ENCODE measurements around the gene PRSS48. TPM values are rescaled to one million over a fixed set of nuclear protein-coding genes. Genes with fewer than 3 reads are reported as not detected.
"Not testable (repeated sequence)": the region's sequence is repeated elsewhere in the genome, so short reads cannot be mapped to it uniquely, and the experiment has no call there.

PRSS48 gene
- total and polyA plus RNA-seq, 10 donors: not detected

GRCh38 chr4:151247395-151247794 lies 29.6 kb upstream of the PRSS48 start:
- intact Hi-C loops (cut with DNase I; ENCODE audit: low total_unique reads): no loop called here
- no peak for TF ChIP-seq POLR2A (IDR thresholded peaks at IDR 0.05)
- TF ChIP-seq POLR2AphosphoS5 (IDR thresholded peaks at IDR 0.05): no peak
- TF ChIP-seq CTCF (IDR thresholded peaks at IDR 0.05 in 8 of 11, conservative IDR thresholded peaks at IDR 0.05 in 3 of 11): no peak
- no peak for DNase-seq

DNA sequence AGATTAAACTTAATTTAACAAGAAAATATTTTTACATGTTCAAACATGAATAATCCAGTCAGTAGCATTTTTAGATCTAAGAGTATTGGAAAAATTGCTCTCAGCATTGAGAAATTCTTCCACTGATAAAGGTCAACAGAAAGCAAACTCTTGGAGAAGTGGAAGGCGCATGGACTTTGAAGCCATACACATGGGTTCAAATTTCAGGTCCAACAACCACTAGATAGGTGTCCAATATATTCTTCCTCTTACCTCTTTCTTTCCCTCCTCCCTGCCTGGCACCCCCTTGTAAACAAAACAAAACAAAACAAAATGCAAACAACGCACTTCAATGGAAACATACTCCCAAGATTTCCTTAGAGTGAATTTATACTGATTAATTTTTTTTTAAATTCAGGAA lies 28.4 kb upstream of the PRSS48 start:
- Histone ChIP-seq H3K36me3 (no peaks in the 10 kb centered on the region), H3K27me3 (replicated peaks in 1 of 7) (no peaks in the 10 kb centered on the region)

More at GRCh38 chr4:151247395-151247794, 29.6 kb upstream of the PRSS48 start:
- no peak overlapping the region for H3K4me3 ChIP-seq
- H3K27ac ChIP-seq: no peak overlapping the region
- H3K4me1 ChIP-seq: peaks cover 0 to 5% (median 0%) of the 10 kb centered on the region in 6 donors
- 94 to 98% (median 95%) methylated on average over 2 of the region's 2 CpGs for WGBS, 5 donors
- no peaks in the 10 kb centered on the region for H3K27me3 ChIP-seq (replicated peaks in 1 of 7)
- H3K36me3 ChIP-seq: no peaks in the 10 kb centered on the region
- no peaks in the 10 kb centered on the region for H3K9me3 ChIP-seq

DNA sequence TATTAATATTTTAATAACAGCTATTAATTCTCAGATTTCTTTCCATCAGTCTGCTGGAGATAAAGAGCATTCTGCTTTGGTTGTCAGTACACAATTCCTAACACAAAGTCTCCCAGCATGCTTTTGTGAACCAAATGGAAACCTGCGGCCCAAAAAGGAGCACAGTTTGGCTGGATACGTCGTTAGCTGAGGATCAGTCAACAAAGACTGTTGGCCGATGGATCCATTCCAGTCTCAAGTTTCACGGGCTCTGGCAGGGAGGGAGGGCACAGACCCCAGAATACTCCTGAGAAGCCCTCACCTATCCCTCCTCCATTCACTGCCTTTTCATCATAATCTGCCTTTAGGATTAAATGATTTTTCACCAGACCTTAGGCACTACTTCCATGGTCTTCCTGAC lies 26.3 kb upstream of the PRSS48 start:
- DNase-seq: no peak
- no peaks in the 10 kb centered on the region for H3K36me3 ChIP-seq
- H3K27me3 ChIP-seq (replicated peaks in 1 of 7): no peaks in the 10 kb centered on the region
- H3K27ac ChIP-seq: no peak overlapping the region
- WGBS, 5 donors: 71 to 97% (median 84%) methylated on average over 5 of the region's 5 CpGs
- no peaks in the 10 kb centered on the region for H3K9me3 ChIP-seq
- no peak overlapping the region for H3K4me3 ChIP-seq
- peaks cover 0 to 5% (median 0%) of the 10 kb centered on the region in 6 donors for H3K4me1 ChIP-seq
- intact Hi-C loops (cut with DNase I; ENCODE audit: low total_unique reads): no loop called here
- no peak for TF ChIP-seq POLR2AphosphoS5 (IDR thresholded peaks at IDR 0.05)
- no peak for TF ChIP-seq CTCF (IDR thresholded peaks at IDR 0.05 in 8 of 11, conservative IDR thresholded peaks at IDR 0.05 in 3 of 11)
- no peak for TF ChIP-seq POLR2A (IDR thresholded peaks at IDR 0.05)

More for the DNA sequence above, 28.4 kb upstream of the PRSS48 start:
- intact Hi-C loops (cut with DNase I; ENCODE audit: low total_unique reads): no loop called here
- whole genome bisulfite sequencing, 5 donors: 69 to 96% (median 91%) methylated on average over 2 of the region's 2 CpGs
- Histone ChIP-seq H3K4me1 (peaks cover 0 to 5% (median 0%) of the 10 kb centered on the region in 6 donors), H3K9me3 (no peaks in the 10 kb centered on the region), H3K27ac (no peak overlapping the region), H3K4me3 (no peak overlapping the region)
- no peak for DNase-seq
- no peak for TF ChIP-seq POLR2A (IDR thresholded peaks at IDR 0.05)
- TF ChIP-seq POLR2AphosphoS5 (IDR thresholded peaks at IDR 0.05): no peak
- TF ChIP-seq CTCF (IDR thresholded peaks at IDR 0.05 in 8 of 11, conservative IDR thresholded peaks at IDR 0.05 in 3 of 11): no peak

DNA sequence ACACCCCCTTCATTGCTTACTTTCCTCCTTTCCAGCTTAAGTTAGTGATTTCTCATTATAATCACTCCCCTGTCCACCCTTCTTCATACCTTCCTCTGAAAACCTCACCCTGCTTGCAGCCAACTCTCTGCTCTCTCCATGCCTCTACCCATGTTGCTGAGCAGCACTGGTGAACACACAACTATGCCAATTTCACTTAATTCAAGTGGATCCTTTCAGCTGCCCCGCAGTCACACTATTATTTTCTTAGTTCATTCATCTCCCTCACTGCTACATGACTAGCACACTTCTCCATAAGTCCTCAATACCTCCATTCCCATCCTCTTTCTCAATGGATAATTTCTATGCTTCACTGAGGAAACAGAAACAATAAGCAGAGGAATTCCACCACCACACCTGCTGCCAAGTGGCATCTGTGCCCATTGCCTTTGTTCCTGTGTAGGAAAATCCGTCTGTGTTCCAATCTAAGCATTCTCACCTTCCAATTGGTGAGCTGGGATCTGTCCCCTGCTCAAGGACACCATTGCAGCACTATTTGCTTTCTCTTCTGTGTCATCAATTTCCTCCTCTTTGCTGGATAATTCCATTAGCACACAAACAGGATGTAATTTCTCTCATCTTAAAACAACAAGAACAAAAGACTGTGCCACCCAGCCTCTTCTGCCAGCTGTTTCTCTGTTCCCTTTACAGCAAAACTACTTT lies 25.2 kb upstream of the PRSS48 start:
- Histone ChIP-seq H3K4me1 (peaks cover 0 to 5% (median 0%) of the 10 kb centered on the region in 6 donors), H3K9me3 (no peaks in the 10 kb centered on the region), H3K4me3 (no peak overlapping the region), H3K27ac (peak overlapping the region in 4 of 8 donors; percentile 16 to 67 (median 40)), H3K27me3 (replicated peaks in 1 of 7) (no peaks in the 10 kb centered on the region), H3K36me3 (no peaks in the 10 kb centered on the region)
- DNase-seq: no peak
- TF ChIP-seq CTCF (IDR thresholded peaks at IDR 0.05 in 8 of 11, conservative IDR thresholded peaks at IDR 0.05 in 3 of 11) (no peak), POLR2AphosphoS5 (IDR thresholded peaks at IDR 0.05) (no peak), POLR2A (IDR thresholded peaks at IDR 0.05) (no peak)
- intact Hi-C loops (cut with DNase I; ENCODE audit: low total_unique reads): no loop called here
- WGBS, 5 donors: 24 to 36% (median 28%) methylated on average over 2 of the region's 2 CpGs

GRCh38 chr4:151255226-151255625 lies 21.7 kb upstream of the PRSS48 start:
- H3K27ac ChIP-seq, DNase-seq: not testable (repeated sequence)

GRCh38 chr4:151255680-151256079 lies 21.3 kb upstream of the PRSS48 start:
- H3K4me1 ChIP-seq; H3K27me3 ChIP-seq (replicated peaks in 1 of 7); H3K4me3 ChIP-seq; H3K36me3 ChIP-seq; intact Hi-C loops (cut with DNase I; ENCODE audit: low total_unique reads); DNase-seq; H3K9me3 ChIP-seq; H3K27ac ChIP-seq: not testable (repeated sequence)
- WGBS, 5 donors: 83 to 95% (median 93%) methylated on average over 13 to 17 of the region's 17 CpGs

More at GRCh38 chr4:151255226-151255625, 21.7 kb upstream of the PRSS48 start:
- H3K27me3 ChIP-seq (replicated peaks in 1 of 7); intact Hi-C loops (cut with DNase I; ENCODE audit: low total_unique reads); H3K36me3 ChIP-seq; H3K9me3 ChIP-seq; H3K4me3 ChIP-seq; H3K4me1 ChIP-seq: not testable (repeated sequence)
- WGBS, 5 donors: 89 to 98% (median 92%) methylated on average over 9 to 19 of the region's 28 CpGs

Data from spleen (tissue), 11 donors.